T-helper 2 cell treated with Interferon-gamma antibody and Interleukin-4, amounts not matched to agents 100 ng/mL and 5 ng/mL, for 36 hours (primary cell): ENCODE data around the gene CYP24A1. TPM values are rescaled to one million over a fixed set of nuclear protein-coding genes. Genes with fewer than 3 reads are reported as not detected.
"Not testable (repeated sequence)": the region's sequence is repeated elsewhere in the genome, so short reads cannot be mapped to it uniquely, and the experiment has no call there.

Experiments
- intact Hi-C: fragments of 100-400 bp; cut with micrococcal nuclease; formaldehyde crosslinking; loops from one replicate; pipeline ENCODE4 v1.15.1; 2023
- total RNA-seq: library from RNA; stranded (reverse); gene quantifications from 2 replicates; pipeline ENCODE4 v1.2.3, GENCODE V29; 2022

Gene CYP24A1
- total RNA-seq, 1 donor from 2014 or later, result not detected

DNA sequence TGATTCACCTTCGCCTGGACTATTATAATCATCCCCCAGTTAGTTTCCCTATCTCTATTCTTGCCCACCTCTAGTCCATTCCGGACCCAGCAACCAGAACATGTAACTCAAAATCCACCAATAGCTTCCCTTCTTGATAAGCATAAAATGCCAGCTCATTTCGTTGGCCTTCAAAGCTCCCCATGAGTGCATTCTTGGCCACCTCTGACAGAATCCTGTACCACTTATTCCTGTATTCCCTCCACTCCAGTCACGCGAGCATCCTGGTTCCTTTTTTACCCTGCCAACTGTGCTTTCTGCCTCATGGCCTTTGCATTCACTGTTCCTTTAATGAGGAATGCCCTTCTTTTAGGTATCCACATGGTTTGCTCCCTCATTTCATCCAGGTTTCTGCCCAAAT, 36.7 kb downstream of the CYP24A1 start:
- intact Hi-C loops, result no loop called here

DNA sequence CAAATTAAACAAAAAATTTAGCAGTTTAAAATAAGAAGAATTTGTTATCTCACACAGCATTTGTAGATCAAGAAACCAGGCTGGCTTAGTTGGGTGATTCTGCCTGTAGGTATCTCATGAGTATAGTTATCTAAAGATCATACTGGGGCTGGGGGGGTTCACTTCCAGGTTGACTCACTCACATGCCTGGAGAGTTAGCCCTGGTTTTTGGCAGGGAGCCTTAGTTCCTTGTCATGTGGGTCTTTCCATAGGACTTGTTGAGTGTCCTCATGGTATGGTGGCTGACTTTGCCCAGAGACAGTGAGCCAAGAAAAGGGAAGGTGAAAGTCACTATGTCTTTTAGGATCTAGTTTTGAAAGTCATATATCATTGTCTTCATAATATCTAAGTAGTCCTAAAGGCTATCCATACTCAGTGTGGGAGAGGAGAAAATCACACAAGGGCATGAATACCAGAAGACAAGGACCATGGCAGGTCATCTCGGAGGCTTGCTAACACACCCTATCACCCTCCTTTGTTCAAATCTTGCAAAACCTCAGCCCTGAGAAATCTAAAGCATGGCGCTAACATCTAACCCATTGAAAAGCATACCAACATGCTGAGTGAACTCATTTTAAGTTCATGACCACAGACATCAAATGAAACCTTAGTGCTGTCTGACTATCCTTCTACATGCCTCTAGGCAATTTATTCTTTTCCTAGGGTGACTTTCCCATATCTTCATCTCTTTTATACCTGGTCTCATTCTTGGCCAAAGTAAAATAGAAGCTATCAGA, 39.2 kb downstream of the CYP24A1 start:
- intact Hi-C loops, result no loop called here

DNA sequence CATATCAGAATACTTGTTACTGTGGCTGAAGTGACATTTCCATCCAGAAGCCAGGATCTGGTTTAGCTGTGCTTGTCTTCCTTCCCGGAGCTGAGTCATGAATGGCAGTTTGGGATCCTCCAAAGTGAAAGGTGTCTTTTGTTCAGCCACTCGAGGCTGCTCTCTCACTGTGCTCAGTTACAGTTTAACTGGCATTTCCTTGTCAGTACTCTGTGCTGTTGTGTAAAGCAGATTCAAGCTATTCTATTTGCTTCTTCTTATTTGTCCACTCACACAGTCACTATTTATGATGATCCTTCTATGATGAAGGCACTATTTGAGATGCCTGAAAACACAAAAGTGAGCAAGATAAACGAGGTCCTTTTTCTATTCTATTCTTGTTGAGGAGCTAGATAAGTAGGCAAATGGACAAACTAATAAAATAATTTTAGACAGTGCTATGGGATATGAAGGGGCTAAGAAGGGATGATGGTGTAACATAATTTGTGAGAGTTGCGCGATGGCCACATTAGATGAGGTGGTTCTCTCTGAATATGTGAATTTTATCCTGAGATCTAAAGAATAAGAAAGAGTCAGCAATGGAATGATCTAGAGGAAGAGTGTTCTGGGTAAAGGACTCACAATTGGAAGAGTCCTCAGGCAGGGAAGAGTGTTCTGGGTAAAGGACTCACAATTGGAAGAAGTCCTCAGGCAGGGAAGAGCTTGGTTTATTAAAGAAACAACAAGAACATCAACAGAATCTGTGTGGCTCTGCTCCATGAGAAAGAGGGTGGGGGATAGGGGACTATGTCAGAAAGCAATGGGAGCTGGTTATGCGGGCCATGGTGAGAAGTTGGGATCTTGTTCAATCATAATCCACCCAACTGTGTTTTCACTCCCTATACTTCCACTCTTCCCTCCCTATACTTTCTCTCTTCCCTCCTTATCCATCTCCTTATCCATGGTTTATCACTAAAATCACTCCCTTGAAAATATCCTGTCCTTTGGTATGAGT, 40.1 kb downstream of the CYP24A1 start:
- intact Hi-C loops, result no loop called here

- intact Hi-C loops, result no loop called here
Observed at GRCh38 chr20:54132612-54133433, 41.0 kb downstream of the CYP24A1 start.

GRCh38 chr20:54131675-54132611, 41.8 kb downstream of the CYP24A1 start:
- intact Hi-C loops, result no loop called here

- intact Hi-C loops, result not testable (repeated sequence)
Observed at GRCh38 chr20:54131125-54131524, 42.7 kb downstream of the CYP24A1 start.

GRCh38 chr20:54129350-54129749, 44.4 kb downstream of the CYP24A1 start:
- intact Hi-C loops, result no loop called here

- intact Hi-C loops, result no loop called here
Observed at GRCh38 chr20:54127855-54128574, 45.8 kb downstream of the CYP24A1 start.

GRCh38 chr20:54126806-54127655, 46.8 kb downstream of the CYP24A1 start:
- intact Hi-C loops, result no loop called here

DNA sequence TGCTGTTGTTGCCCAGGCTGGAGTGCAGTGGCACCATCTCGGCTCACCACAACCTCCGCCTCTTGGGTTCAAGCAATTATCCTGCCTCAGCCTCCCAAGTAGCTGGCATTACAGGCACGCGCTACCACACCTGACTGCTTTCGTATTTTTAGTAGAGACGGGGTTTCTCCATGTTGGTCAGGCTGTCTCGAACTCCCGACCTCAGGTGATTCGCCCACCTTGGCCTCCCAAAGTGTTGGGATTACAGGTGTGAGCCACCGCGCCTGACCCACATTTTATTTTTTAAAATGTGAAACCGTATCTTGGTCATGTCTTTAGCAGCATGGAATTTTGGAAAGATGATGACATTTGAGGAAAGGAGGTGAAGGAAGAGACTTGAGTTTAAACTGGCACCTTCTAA, 47.5 kb downstream of the CYP24A1 start:
- intact Hi-C loops, result not testable (repeated sequence)

DNA sequence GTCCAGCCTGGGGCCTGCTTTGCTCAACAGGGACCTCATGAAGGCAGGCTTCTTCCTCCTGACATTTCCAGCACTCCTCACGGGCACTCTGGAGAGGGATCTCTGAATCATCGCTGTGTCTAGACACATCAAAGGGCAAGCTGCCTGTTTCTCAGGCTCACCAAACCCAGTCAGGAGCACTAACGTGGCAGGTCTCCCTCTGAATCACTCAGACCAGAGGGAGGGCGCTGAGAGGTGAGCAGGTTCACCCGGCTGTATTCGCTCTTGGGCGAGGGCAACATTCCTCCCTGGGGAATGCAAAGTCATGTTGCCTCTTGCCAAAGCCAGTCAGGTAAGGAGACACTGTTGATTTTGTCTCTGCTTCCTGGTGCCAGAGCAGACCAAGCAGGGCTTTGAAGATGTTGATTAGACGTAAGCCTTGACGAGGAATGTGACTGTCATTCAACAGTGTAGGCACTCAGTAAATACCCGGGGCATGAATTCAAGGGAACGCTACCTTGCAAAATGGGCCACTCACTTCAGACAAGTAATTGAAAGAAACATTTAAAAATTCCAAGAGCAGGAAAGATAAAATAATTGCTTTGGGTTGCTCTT, 50.1 kb downstream of the CYP24A1 start:
- intact Hi-C loops, result no loop called here

GRCh38 chr20:54122681-54123586, 50.9 kb downstream of the CYP24A1 start:
- intact Hi-C loops, result no loop called here

DNA sequence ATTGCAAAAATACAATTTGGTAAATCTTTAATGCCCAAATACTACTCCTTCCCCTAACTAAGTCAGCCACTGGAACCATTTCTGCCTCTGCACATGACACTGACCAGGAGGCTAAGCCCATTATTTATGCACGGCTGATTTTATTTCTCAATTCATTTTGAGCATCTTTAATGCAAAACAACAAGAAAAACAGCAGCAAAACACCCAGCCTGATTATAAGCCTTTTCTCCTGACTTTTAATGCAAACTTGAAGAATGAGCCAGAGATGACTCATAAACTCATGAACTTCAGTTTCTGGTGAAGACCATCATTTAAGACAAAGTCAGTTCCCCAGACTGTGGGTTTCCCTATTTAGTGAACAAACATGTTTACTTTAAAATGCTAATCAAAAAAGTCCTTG, 51.6 kb downstream of the CYP24A1 start:
- intact Hi-C loops, result no loop called here

DNA sequence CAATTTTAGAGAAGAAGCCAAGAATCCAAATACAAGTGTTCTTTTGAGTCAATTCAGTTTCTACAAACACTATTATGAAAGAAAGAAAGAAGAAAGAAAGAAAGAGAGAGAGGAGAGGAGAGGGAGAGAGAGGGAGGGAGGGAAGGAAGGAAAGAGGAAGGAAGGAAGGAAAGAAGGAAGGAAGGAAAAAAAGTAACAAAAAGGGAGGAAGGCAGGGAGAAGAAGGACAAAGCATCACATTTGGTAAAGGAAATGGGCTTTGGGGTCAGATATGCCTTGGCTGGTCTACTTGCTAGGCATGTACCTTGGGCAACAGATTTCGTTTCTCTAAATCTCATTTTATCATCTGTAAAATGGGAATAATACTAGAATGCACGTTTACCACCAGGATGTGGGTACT, 54.0 kb downstream of the CYP24A1 start:
- intact Hi-C loops, result no loop called here

GRCh38 chr20:54118220-54119001, 55.4 kb downstream of the CYP24A1 start:
- intact Hi-C loops, result no loop called here

- intact Hi-C loops, result no loop called here
Observed at GRCh38 chr20:54116550-54117235, 57.1 kb downstream of the CYP24A1 start.
